ENCODE results near the gene LPAR3.

Gene LPAR3

DNA sequence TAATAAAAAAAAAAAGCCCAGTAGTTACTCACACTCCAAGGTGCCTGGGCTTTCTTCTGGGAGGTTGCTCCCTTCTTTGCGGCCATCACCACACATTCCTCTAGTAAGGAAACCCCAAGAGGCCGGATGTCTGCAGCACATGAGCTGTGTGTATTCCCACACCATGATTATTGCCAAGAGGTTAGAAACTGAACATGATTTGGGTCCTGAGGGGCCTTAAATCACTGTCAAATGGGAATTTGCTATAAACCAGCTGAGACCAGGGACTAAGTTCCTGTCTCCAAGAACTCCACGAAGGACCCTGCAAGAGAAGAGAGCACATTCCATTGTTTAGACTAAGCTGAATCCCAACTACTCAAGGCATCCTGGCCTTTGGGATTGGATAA lies 117.5 kb downstream of the LPAR3 start:
- Histone ChIP-seq H4K20me1 (ENCODE audit: control insufficient read depth, insufficient read depth, low read depth, low read length) (no peaks in the 10 kb centered on the region), H3K4me2 (ENCODE audit: low read length) (no peak overlapping the region), H3K4me1 (ENCODE audit: control insufficient read depth, low read length) (no peaks in the 10 kb centered on the region), H3K79me2 (ENCODE audit: control insufficient read depth, low read length) (no peaks in the 10 kb centered on the region), H3K9me3 (ENCODE audit: control insufficient read depth, insufficient read depth, low read length) (no peaks in the 10 kb centered on the region), H3K9me2 (replicated peaks; ENCODE audit: control insufficient read depth, low read length) (no peaks in the 10 kb centered on the region), H3K4me3 (ENCODE audit: low read length) (no peak overlapping the region), H3F3A (ENCODE audit: control insufficient read depth, insufficient read depth) (no peaks in the 10 kb centered on the region), H3K27ac (ENCODE audit: low read depth, low read length) (no peak overlapping the region), H3K36me3 (ENCODE audit: control insufficient read depth, low read length) (no peaks in the 10 kb centered on the region), H3K27me3 (ENCODE audit: control insufficient read depth, low read length) (no peaks in the 10 kb centered on the region)
- TF ChIP-seq EZH2phosphoT487 (IDR thresholded peaks at IDR 0.05; ENCODE audit: borderline replicate concordance, low read length): no peak
- TF ChIP-seq, protein P1, sequence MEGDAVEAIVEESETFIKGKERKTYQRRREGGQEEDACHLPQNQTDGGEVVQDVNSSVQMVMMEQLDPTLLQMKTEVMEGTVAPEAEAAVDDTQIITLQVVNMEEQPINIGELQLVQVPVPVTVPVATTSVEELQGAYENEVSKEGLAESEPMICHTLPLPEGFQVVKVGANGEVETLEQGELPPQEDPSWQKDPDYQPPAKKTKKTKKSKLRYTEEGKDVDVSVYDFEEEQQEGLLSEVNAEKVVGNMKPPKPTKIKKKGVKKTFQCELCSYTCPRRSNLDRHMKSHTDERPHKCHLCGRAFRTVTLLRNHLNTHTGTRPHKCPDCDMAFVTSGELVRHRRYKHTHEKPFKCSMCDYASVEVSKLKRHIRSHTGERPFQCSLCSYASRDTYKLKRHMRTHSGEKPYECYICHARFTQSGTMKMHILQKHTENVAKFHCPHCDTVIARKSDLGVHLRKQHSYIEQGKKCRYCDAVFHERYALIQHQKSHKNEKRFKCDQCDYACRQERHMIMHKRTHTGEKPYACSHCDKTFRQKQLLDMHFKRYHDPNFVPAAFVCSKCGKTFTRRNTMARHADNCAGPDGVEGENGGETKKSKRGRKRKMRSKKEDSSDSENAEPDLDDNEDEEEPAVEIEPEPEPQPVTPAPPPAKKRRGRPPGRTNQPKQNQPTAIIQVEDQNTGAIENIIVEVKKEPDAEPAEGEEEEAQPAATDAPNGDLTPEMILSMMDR (IDR thresholded peaks at IDR 0.05; ENCODE audit: low read depth, low read length, poor library complexity, severe bottlenecking): no peak

GRCh38 chr1:84774669-84775534 lies 118.1 kb downstream of the LPAR3 start:
- TF ChIP-seq EZH2phosphoT487 (IDR thresholded peaks at IDR 0.05; ENCODE audit: borderline replicate concordance, low read length): no peak
- TF ChIP-seq, protein P1 (IDR thresholded peaks at IDR 0.05; ENCODE audit: low read depth, low read length, poor library complexity, severe bottlenecking): no peak
- H3K4me2 ChIP-seq (ENCODE audit: low read length): no peak overlapping the region
- no peaks in the 10 kb centered on the region for H3K4me1 ChIP-seq (ENCODE audit: control insufficient read depth, low read length)
- no peaks in the 10 kb centered on the region for H3F3A ChIP-seq (ENCODE audit: control insufficient read depth, insufficient read depth)
- H3K27ac ChIP-seq (ENCODE audit: low read depth, low read length): no peak overlapping the region
- no peaks in the 10 kb centered on the region for H3K9me3 ChIP-seq (ENCODE audit: control insufficient read depth, insufficient read depth, low read length)
- no peaks in the 10 kb centered on the region for H4K20me1 ChIP-seq (ENCODE audit: control insufficient read depth, insufficient read depth, low read depth, low read length)
- H3K9me2 ChIP-seq (replicated peaks; ENCODE audit: control insufficient read depth, low read length): no peaks in the 10 kb centered on the region
- no peak overlapping the region for H3K4me3 ChIP-seq (ENCODE audit: low read length)
- no peaks in the 10 kb centered on the region for H3K36me3 ChIP-seq (ENCODE audit: control insufficient read depth, low read length)
- H3K79me2 ChIP-seq (ENCODE audit: control insufficient read depth, low read length): no peaks in the 10 kb centered on the region
- no peaks in the 10 kb centered on the region for H3K27me3 ChIP-seq (ENCODE audit: control insufficient read depth, low read length)

DNA sequence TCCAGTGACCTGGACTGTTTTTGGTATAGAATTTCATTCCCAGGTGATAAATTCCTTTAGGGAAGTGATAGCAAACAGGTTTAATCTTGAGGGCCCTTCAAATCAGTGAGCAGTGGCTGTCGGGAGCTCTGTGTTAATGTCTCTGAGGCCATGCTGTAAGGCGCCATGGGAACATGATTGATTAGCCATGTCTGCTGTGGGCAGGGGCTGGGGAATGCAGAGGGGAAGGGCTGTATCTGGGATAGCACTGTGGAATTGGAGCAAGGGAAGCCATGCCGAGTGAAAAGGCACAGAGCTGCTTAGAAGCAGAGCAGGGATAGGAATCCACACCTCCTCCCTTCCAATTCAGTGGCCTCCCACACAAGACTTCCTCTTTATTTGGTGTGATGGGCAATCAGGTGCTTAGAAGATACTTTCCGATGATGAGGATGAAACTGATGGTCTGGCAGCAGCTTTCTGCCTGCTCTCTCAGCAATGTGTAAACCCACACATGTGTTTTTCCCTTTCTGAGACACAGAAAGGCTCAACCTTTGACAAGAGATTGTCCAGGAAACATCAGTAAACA lies 119.0 kb downstream of the LPAR3 start:
- H4K20me1 ChIP-seq (ENCODE audit: control insufficient read depth, insufficient read depth, low read depth, low read length): no peaks in the 10 kb centered on the region
- no peaks in the 10 kb centered on the region for H3K9me2 ChIP-seq (replicated peaks; ENCODE audit: control insufficient read depth, low read length)
- H3K4me1 ChIP-seq (ENCODE audit: control insufficient read depth, low read length): no peaks in the 10 kb centered on the region
- H3K9me3 ChIP-seq (ENCODE audit: control insufficient read depth, insufficient read depth, low read length): no peaks in the 10 kb centered on the region
- no peaks in the 10 kb centered on the region for H3K79me2 ChIP-seq (ENCODE audit: control insufficient read depth, low read length)
- no peaks in the 10 kb centered on the region for H3F3A ChIP-seq (ENCODE audit: control insufficient read depth, insufficient read depth)
- TF ChIP-seq, protein P1 (IDR thresholded peaks at IDR 0.05; ENCODE audit: low read depth, low read length, poor library complexity, severe bottlenecking): no peak
- TF ChIP-seq EZH2phosphoT487 (IDR thresholded peaks at IDR 0.05; ENCODE audit: borderline replicate concordance, low read length): no peak
- H3K4me3 ChIP-seq (ENCODE audit: low read length): no peak overlapping the region
- H3K4me2 ChIP-seq (ENCODE audit: low read length): no peak overlapping the region
- no peaks in the 10 kb centered on the region for H3K36me3 ChIP-seq (ENCODE audit: control insufficient read depth, low read length)
- H3K27me3 ChIP-seq (ENCODE audit: control insufficient read depth, low read length): no peaks in the 10 kb centered on the region
- H3K27ac ChIP-seq (ENCODE audit: low read depth, low read length): no peak overlapping the region

Measured in DOHH2 (cell line).